Fibroblast of the conjunctiva (primary cell): ENCODE data around the gene HMG20B.

Experiments
- DNase-seq: peaks from one replicate; pipeline ENCODE4 v3.0.0-alpha.2; 2010; ENCODE audit warnings: low read depth

The HMG20B gene

DNA sequence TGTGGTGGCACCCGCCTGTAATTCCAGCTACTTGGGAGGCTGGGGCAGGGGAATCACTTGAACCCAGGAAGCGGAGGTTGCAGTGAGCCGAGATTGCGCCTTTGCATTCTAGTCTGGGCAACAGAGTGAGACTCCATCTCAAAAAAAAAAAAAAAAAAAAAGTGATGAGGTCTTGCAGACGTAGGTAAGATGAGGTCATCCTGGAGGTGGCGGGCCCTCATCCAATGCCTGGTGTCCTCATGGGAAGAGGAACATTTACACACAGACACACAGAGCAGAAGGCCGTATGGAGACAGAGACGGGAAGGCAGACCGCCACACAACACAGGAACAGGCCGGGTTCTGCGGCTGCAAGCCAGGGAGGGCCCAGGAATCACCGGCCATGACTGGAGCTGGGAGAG, 49.5 kb downstream of the HMG20B start:
- DNase-seq = no peak

DNA sequence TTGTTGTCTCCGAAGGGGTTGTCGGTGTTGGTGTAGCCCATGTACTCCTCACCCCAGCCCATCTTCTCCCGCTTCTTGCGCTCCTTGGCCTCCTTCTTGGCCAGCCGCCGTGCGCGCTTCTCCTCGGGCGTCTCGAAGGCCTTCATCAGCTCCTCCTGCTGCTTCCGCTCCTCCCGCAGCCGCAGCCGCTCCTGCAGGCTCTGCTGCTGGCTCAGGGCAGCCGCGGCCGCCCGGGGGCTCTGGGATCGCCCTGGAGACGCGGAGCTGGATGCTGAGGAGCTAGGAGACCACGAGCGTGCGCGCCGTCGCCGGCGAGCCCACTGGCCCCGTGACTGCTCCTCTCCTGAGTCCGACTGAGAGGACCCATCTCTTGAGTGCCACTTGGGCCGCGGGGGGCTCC, 51.0 kb downstream of the HMG20B start:
- no peak for DNase-seq

DNA sequence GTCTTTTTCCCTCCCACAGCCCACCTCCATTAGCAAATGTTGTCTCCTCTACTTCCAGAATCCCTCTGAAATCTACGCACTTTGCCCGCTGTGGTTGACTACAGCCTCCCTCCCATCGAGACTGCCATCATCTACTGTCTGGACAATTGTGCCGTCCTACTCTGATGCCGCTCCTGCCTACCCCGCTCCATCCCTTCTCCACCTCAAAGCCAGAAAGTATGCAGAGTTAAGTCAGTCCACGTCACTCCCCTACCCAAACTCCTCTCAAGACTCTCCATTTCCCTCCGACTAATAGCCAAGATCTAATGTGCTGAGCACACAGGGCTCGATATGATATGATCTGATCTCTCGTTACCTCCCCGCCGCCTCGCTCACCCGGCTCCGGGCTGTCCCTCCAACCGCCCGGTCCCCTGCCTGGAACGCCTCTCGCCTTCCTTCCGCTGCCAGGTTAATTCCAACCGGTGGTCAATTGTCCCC, 53.3 kb downstream of the HMG20B start:
- no peak for DNase-seq

GRCh38 chr19:3626473-3627350, 54.0 kb downstream of the HMG20B start, which contains the start of gene CACTIN:
Gene CACTIN, minus strand, starts transcription at chr19:3626790. Its CDS starts 28 bp downstream, at chr19:3626762.
- peak; percentile 97 for DNase-seq

DNA sequence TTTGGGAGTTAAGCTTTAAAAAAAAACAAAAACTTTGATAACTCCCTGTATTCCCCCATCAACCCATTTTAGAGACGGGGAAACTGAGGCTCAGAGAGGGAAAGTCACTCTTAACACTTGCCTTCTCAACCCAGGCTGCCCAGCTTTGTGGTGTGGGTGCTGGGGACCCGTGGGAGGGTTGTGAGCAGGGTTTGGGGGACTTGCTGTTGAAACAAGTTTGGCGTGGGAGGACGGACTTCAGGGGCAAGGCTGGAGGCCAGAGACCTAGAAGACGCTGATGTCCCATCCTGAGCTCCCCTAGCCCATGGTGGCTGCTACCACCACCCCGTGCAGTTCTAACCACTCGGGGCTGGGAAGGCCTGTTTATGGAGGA, 54.6 kb downstream of the HMG20B start:
- DNase-seq = no peak
